H1 (cell line): ENCODE data around the gene OSBP2. TPM values are rescaled to one million over a fixed set of nuclear protein-coding genes. Genes with fewer than 3 reads are reported as not detected.

Experiments used
- CTCF ChIA-PET: fragments of 300-600 bp; sonication (Branson Sonifier 250); formaldehyde crosslinking; loops from one replicate; lab custom pipeline; 2021; ENCODE audit not compliant: partially characterized antibody; lab: Charles Lee
- POLR2A ChIA-PET: fragments of 300-600 bp; sonication (Branson Sonifier 250); formaldehyde crosslinking; loops from one replicate; lab custom pipeline; 2021; ENCODE audit warnings: inconsistent platforms; ENCODE audit not compliant: partially characterized antibody; lab: Charles Lee
- DNase-seq, 2 experiments: peaks; one replicate each; pipeline versions ENCODE4 v3.0.0 to v3.0.0-alpha.2; 2010 to 2022; ENCODE audit warnings: low spot score in 2 of 2, low read depth in 1 of 2, mixed read lengths in 1 of 2
- FAIRE-seq: peaks from 2 replicates; lab custom pipeline; 2011; peaks lifted over from hg19 to GRCh38; lab: Jason Lieb, UNC
- H2AFZ ChIP-seq: 2 replicates; pipeline ENCODE4 v1.8.1; 2012; ENCODE audit warnings: low read length, inconsistent platforms
- H2AK5ac ChIP-seq: 2 replicates; pipeline ENCODE4 v1.6.1; 2013; ENCODE audit warnings: low read depth, low read length
- H2BK120ac ChIP-seq: replicated peaks from 2 replicates; pipeline ENCODE3; 2013; ENCODE audit warnings: low read depth, low read length, inconsistent platforms
- H2BK12ac ChIP-seq: 2 replicates; pipeline ENCODE4 v1.6.1; 2013; ENCODE audit warnings: low read depth, low read length
- H2BK15ac ChIP-seq: 2 replicates; pipeline ENCODE4 v1.6.1; 2013; ENCODE audit warnings: low read length
- H2BK20ac ChIP-seq: 2 replicates; pipeline ENCODE4 v1.6.1; 2013; ENCODE audit warnings: low read length
- H2BK5ac ChIP-seq: 2 replicates; pipeline ENCODE4 v1.6.1; 2013; ENCODE audit warnings: low read depth, low read length
- H3K14ac ChIP-seq: 2 replicates; pipeline ENCODE4 v1.6.1; 2013; ENCODE audit warnings: inconsistent platforms; ENCODE audit not compliant: insufficient read length
- H3K18ac ChIP-seq: 2 replicates; pipeline ENCODE4 v1.6.1; 2013; ENCODE audit warnings: low read length; ENCODE audit errors: extremely low read depth
- H3K23ac ChIP-seq: 2 replicates; pipeline ENCODE4 v1.6.1; 2013; ENCODE audit warnings: inconsistent platforms; ENCODE audit not compliant: insufficient read length
- H3K23me2 ChIP-seq: 2 replicates; pipeline ENCODE4 v1.6.1; 2013; ENCODE audit warnings: low read depth, low read length
- H3K27ac ChIP-seq: 2 replicates; pipeline ENCODE4 v1.6.1; 2011; ENCODE audit warnings: low read depth, low read length, inconsistent platforms
- H3K27me3 ChIP-seq, 4 experiments: replicated peaks in 1 of 4; 1 replicate in 1 of 4; 2 replicates in 3 of 4; pipeline versions ENCODE4 v1.6.1 to v1.8.1; 2011 to 2013; ENCODE audit warnings: low read length in 3 of 4, mild to moderate bottlenecking in 3 of 4, inconsistent platforms in 2 of 4, mixed read lengths in 2 of 4, moderate library complexity in 1 of 4; ENCODE audit not compliant: control insufficient read depth in 3 of 4, insufficient read depth in 3 of 4; ENCODE audit errors: extremely low read depth in 1 of 4
- H3K36me3 ChIP-seq, 4 experiments: 2 replicates each; pipeline versions ENCODE4 v1.6.1 to v1.8.1; 2011 to 2013; ENCODE audit warnings: mild to moderate bottlenecking in 4 of 4, low read length in 3 of 4, moderate library complexity in 2 of 4, control low read depth in 1 of 4, inconsistent platforms in 1 of 4; ENCODE audit not compliant: insufficient read depth in 4 of 4, control insufficient read depth in 2 of 4
- H3K4ac ChIP-seq: replicated peaks from 2 replicates; pipeline ENCODE3; 2013; ENCODE audit warnings: low read length, low read depth, mixed read lengths, inconsistent platforms; ENCODE audit not compliant: insufficient read length
- H3K4me1 ChIP-seq, 4 experiments: replicated peaks in 1 of 4; 1 replicate in 1 of 4; 2 replicates in 3 of 4; pipeline versions ENCODE4 v1.6.1 to v1.8.1; 2011 to 2013; ENCODE audit warnings: low read length in 3 of 4, inconsistent platforms in 2 of 4, mixed read lengths in 1 of 4; ENCODE audit not compliant: insufficient read depth in 4 of 4, control insufficient read depth in 3 of 4
- H3K4me2 ChIP-seq, 2 experiments: 2 replicates each; pipeline versions ENCODE4 v1.6.1 to v1.8.1; 2011 to 2013; ENCODE audit warnings: low read depth in 2 of 2, low read length in 2 of 2, control low read depth in 1 of 2, inconsistent platforms in 1 of 2, mild to moderate bottlenecking in 1 of 2; ENCODE audit not compliant: insufficient read depth in 1 of 2
- H3K4me3 ChIP-seq, 4 experiments: fragments of 200-600, 300-600 bp in 1 of 4; sonication (generic), shearing (Covaris generic), sonication (Bioruptor Twin) in 1 of 4; 2 replicates each; pipeline versions ENCODE4 v1.5.1 to v1.8.1; 2011 to 2016; ENCODE audit warnings: low read length in 4 of 4, low read depth in 3 of 4, control low read depth in 2 of 4, inconsistent platforms in 2 of 4, mild to moderate bottlenecking in 2 of 4, mixed read lengths in 1 of 4, moderate library complexity in 1 of 4; ENCODE audit not compliant: insufficient read depth in 2 of 4; ENCODE audit errors: extremely low read depth in 1 of 4
- H3K56ac ChIP-seq: replicated peaks from 2 replicates; pipeline ENCODE3; 2013; ENCODE audit warnings: low read depth, mild to moderate bottlenecking, mixed read lengths, low read length, inconsistent platforms; ENCODE audit not compliant: insufficient read length
- H3K79me1 ChIP-seq: 2 replicates; pipeline ENCODE4 v1.6.1; 2013; ENCODE audit warnings: low read depth, low read length, control low read depth
- H3K79me2 ChIP-seq, 2 experiments: 2 replicates each; pipeline versions ENCODE4 v1.6.1 to v1.8.1; 2012 to 2013; ENCODE audit warnings: low read length in 2 of 2, mild to moderate bottlenecking in 2 of 2, inconsistent platforms in 1 of 2; ENCODE audit not compliant: insufficient read depth in 2 of 2, control insufficient read depth in 1 of 2
- H3K9ac ChIP-seq, 4 experiments: replicated peaks in 1 of 4; 1 replicate in 1 of 4; 2 replicates in 3 of 4; pipeline versions ENCODE4 v1.6.1 to v1.8.1; 2011 to 2013; ENCODE audit warnings: low read depth in 3 of 4, low read length in 3 of 4, control low read depth in 2 of 4, mild to moderate bottlenecking in 2 of 4, moderate library complexity in 2 of 4, inconsistent platforms in 1 of 4; ENCODE audit errors: extremely low read depth in 1 of 4
- H3K9me3 ChIP-seq, 2 experiments: 2 replicates each; pipeline versions ENCODE4 v1.6.1 to v1.8.1; 2012 to 2013; ENCODE audit warnings: mild to moderate bottlenecking in 2 of 2, moderate library complexity in 2 of 2, control low read depth in 1 of 2, inconsistent platforms in 1 of 2, low read depth in 1 of 2, low read length in 1 of 2, mixed read lengths in 1 of 2; ENCODE audit not compliant: insufficient read depth in 2 of 2
- H4K20me1 ChIP-seq, 2 experiments: replicated peaks in 1 of 2; 2 replicates each; pipeline versions ENCODE3 to v1.8.1; 2011 to 2013; ENCODE audit warnings: inconsistent platforms in 2 of 2, low read length in 2 of 2, mild to moderate bottlenecking in 1 of 2; ENCODE audit not compliant: insufficient read depth in 2 of 2, control insufficient read depth in 1 of 2
- H4K5ac ChIP-seq: 2 replicates; pipeline ENCODE4 v1.6.1; 2013; ENCODE audit warnings: low read length, low read depth, mixed read lengths, inconsistent platforms; ENCODE audit not compliant: insufficient read length
- H4K8ac ChIP-seq: 2 replicates; pipeline ENCODE4 v1.8.0; 2013; ENCODE audit warnings: mild to moderate bottlenecking, moderate library complexity, low read length, inconsistent platforms; ENCODE audit not compliant: insufficient read depth; ENCODE audit errors: extremely low read depth
- H4K91ac ChIP-seq: replicated peaks from 2 replicates; pipeline ENCODE3; 2013; ENCODE audit warnings: low read length, mixed read lengths, inconsistent platforms; ENCODE audit not compliant: insufficient read length
- WGBS, 2 experiments: shearing (Covaris generic) in 1 of 2; methylation state at CpG; one replicate each; pipeline versions ENCODE4 v1.1.6 to v1.1.7; 2013 to 2015; ENCODE audit warnings: low lambda C conversion rate in 2 of 2, mixed read lengths in 2 of 2, inconsistent platforms in 1 of 2, low coverage in 1 of 2, missing lambda C conversion rate in 1 of 2; ENCODE audit not compliant: insufficient replicate concordance in 2 of 2, insufficient coverage in 1 of 2, insufficient read length in 1 of 2; ENCODE audit errors: extremely low coverage in 1 of 2, missing lambda C conversion rate in 1 of 2; 5-methylcytosine and 5-hydroxymethylcytosine counted together
- polyA plus RNA-seq, 7 experiments: library from polyadenylated mRNA; depleted of rRNA in 3 of 7; stranded (reverse) in 5 of 7; unstranded in 2 of 7; fragments of >200 nt in 5 of 7; fragments of 200-250 nt in 2 of 7; gene quantifications; 1 replicate in 5 of 7; 2 replicates in 1 of 7; 4 replicates in 1 of 7; pipeline versions ENCODE4 v1.2.1 to v1.2.3, GENCODE V29; 2011 to 2013; ENCODE audit warnings: missing spikeins in 2 of 7, mixed read lengths in 2 of 7
- total RNA-seq: library from RNA; stranded (reverse); fragmentation: NEBNext Ultra II Directional; extraction: Animal tissue kit (Norgen Biotek cat#: 25700); gene quantifications from 2 replicates; pipeline ENCODE4 v1.2.1, GENCODE V29; 2021

OSBP2 gene
- total and polyA plus RNA-seq, 2 of the 8 experiments (the other 6 are each of a cell fraction or from before 2014, with no cell fraction given) = 3.4 to 3.7 TPM

GRCh38 chr22:30880847-30881246 is 186.2 kb downstream of the OSBP2 start:
- no peak overlapping the region for H3K4me2 ChIP-seq
- H2BK5ac ChIP-seq = no peak overlapping the region
- no peak overlapping the region for H3K14ac ChIP-seq
- H2BK120ac ChIP-seq = no peak overlapping the region
- H2BK20ac ChIP-seq = no peak overlapping the region
- no peak overlapping the region for H2AK5ac ChIP-seq
- peaks cover 0 to 7% (median 3%) of the 10 kb centered on the region in 4 experiments; a peak in 4 of 7 replicates for H3K4me1 ChIP-seq
- no peaks in the 10 kb centered on the region for H3K79me1 ChIP-seq
- H4K5ac ChIP-seq = no peak overlapping the region
- ChIA-PET CTCF (interaction anchor here (0.9 to 1.8 kb wide), 4 partner anchors 10 to 246 kb away, joined by 3 to 12 read pairs (median 4); no protein-coding TSS in a partner anchor), POLR2A (interaction anchor here (1.0 to 1.3 kb wide), 2 partner anchors 9 to 204 kb away, joined by 3 read pairs; no protein-coding TSS in a partner anchor)
- H3K23ac ChIP-seq = no peak overlapping the region
- H4K8ac ChIP-seq = no peak overlapping the region; the same call in 1 of the 2 replicates
- H2BK15ac ChIP-seq = no peak overlapping the region
- H3K4ac ChIP-seq = no peak overlapping the region
- no peak overlapping the region for H2AFZ ChIP-seq
- no peaks in the 10 kb centered on the region for H3K79me2 ChIP-seq
- H3K18ac ChIP-seq = no peak overlapping the region
- H3K27ac ChIP-seq = no peak overlapping the region
- no peak overlapping the region for H3K56ac ChIP-seq
- H4K91ac ChIP-seq = no peak overlapping the region
- no peaks in the 10 kb centered on the region for H4K20me1 ChIP-seq
- H3K9me3 ChIP-seq = no peaks in the 10 kb centered on the region
- 81% methylated on average over 5 of the region's 5 CpGs; no CpG with 5 or more reads in 1 of the 2 experiments for WGBS, 2 experiments
- no peak for FAIRE-seq
- no peaks in the 10 kb centered on the region for H3K27me3 ChIP-seq
- H3K9ac ChIP-seq = no peak overlapping the region
- DNase-seq = no peak
- no peaks in the 10 kb centered on the region for H3K36me3 ChIP-seq
- H3K4me3 ChIP-seq = no peak overlapping the region
- no peak overlapping the region for H2BK12ac ChIP-seq
- H3K23me2 ChIP-seq = no peaks in the 10 kb centered on the region
